Memory B cell (primary cell): Measurements from ENCODE around the gene ITFG2.

Experiments
- ATAC-seq: fragments of 150-1000 bp; cut with Tn5 transposase; 2 replicates; pipeline ENCODE4 v1.10.0; 2021; ENCODE audit warnings: low read depth, mild to moderate bottlenecking, moderate library complexity
- DNase-seq, 2 donors: peaks; one replicate each; pipeline ENCODE4 v3.0.0; 2022; ENCODE audit warnings: low spot score in 2 of 2
- H3K27ac Mint-ChIP-seq: one replicate; pipeline ENCODE4 v1.8.0; 2022; ENCODE audit warnings: mild to moderate bottlenecking, moderate library complexity, mixed read lengths
- H3K27me3 Mint-ChIP-seq: one replicate; pipeline ENCODE4 v1.8.0; 2022; ENCODE audit warnings: mixed read lengths
- H3K36me3 Mint-ChIP-seq: one replicate; pipeline ENCODE4 v1.8.0; 2022; ENCODE audit warnings: mild to moderate bottlenecking, mixed read lengths
- H3K4me1 Mint-ChIP-seq: one replicate; pipeline ENCODE4 v1.8.0; 2022; ENCODE audit warnings: mixed read lengths
- H3K4me3 Mint-ChIP-seq: one replicate; pipeline ENCODE4 v1.8.0; 2022; ENCODE audit warnings: mild to moderate bottlenecking, moderate library complexity, mixed read lengths
- H3K9me3 Mint-ChIP-seq: one replicate; pipeline ENCODE4 v1.8.0; 2022; ENCODE audit warnings: mixed read lengths

ITFG2 gene

GRCh38 chr12:2832550-2833127 is 20.2 kb downstream of the ITFG2 start:
- DNase-seq (no peak), ATAC-seq (no peak)
- Mint-ChIP-seq H3K4me1 (peaks cover 2% of the 10 kb centered on the region), H3K36me3 (peaks cover 22% of the 10 kb centered on the region), H3K4me3 (no peak overlapping the region), H3K27me3 (no peaks in the 10 kb centered on the region), H3K9me3 (no peaks in the 10 kb centered on the region), H3K27ac (peak overlapping the region; percentile 58)

- H3K36me3 Mint-ChIP-seq, result peaks cover 21% of the 10 kb centered on the region
- H3K4me3 Mint-ChIP-seq, result no peak overlapping the region
- H3K4me1 Mint-ChIP-seq, result peaks cover 2% of the 10 kb centered on the region
- DNase-seq (no peak), ATAC-seq (no peak)
- no peak overlapping the region for H3K27ac Mint-ChIP-seq
- H3K27me3 Mint-ChIP-seq, result no peaks in the 10 kb centered on the region
- no peaks in the 10 kb centered on the region for H3K9me3 Mint-ChIP-seq
Measured at GRCh38 chr12:2833327-2833726, 20.9 kb downstream of the ITFG2 start.

DNA sequence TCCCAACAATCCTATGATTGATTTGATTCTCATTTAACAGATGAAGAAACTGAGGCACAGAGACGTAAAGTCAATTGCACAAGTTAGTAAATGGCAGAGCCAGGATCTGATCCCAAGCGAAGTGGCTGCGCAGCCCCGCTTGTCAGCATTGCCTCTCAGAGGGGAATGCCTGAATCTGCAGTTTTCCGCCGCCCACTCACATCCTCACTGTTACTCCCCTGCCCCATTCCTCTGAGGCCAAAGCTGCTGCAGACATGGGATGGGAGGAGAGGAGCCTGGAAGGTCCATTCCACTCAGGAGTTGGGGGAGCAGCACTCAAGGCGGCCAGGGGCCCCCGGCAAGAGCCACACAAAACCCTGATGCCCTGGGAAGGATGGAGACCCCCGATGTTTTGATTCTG is 21.3 kb downstream of the ITFG2 start:
- Mint-ChIP-seq H3K27me3 (no peaks in the 10 kb centered on the region), H3K36me3 (peaks cover 20% of the 10 kb centered on the region), H3K4me1 (peaks cover 2% of the 10 kb centered on the region), H3K9me3 (no peaks in the 10 kb centered on the region), H3K4me3 (no peak overlapping the region), H3K27ac (no peak overlapping the region)
- DNase-seq (no peak), ATAC-seq (no peak)

- no peak for ATAC-seq
- H3K36me3 Mint-ChIP-seq, result peaks cover 22% of the 10 kb centered on the region
- H3K27ac Mint-ChIP-seq, result no peak within 1 kb of the TSS
- peaks cover 2% of the 10 kb centered on the region for H3K4me1 Mint-ChIP-seq
- no peak for DNase-seq
- no peaks in the 10 kb centered on the region for H3K27me3 Mint-ChIP-seq
- no peaks in the 10 kb centered on the region for H3K9me3 Mint-ChIP-seq
- H3K4me3 Mint-ChIP-seq, result no peak within 1 kb of the TSS
Measured at GRCh38 chr12:2834581-2835491, 22.4 kb downstream of the ITFG2 start, which contains the start of gene NRIP2. TSS of gene NRIP2 (minus strand) at chr12:2835035. CDS start at chr12:2834983, 52 bp downstream.

- Mint-ChIP-seq H3K27ac (no peak overlapping the region), H3K27me3 (no peaks in the 10 kb centered on the region), H3K9me3 (no peaks in the 10 kb centered on the region), H3K4me3 (no peak overlapping the region), H3K4me1 (peaks cover 2% of the 10 kb centered on the region), H3K36me3 (peaks cover 20% of the 10 kb centered on the region)
- no peak for ATAC-seq
- DNase-seq, result no peak
Measured at GRCh38 chr12:2835691-2836403, 23.4 kb downstream of the ITFG2 start.

- peaks cover 19% of the 10 kb centered on the region for H3K36me3 Mint-ChIP-seq
- no peak overlapping the region for H3K4me3 Mint-ChIP-seq
- no peaks in the 10 kb centered on the region for H3K9me3 Mint-ChIP-seq
- peaks cover 2% of the 10 kb centered on the region for H3K4me1 Mint-ChIP-seq
- DNase-seq (no peak), ATAC-seq (no peak)
- no peaks in the 10 kb centered on the region for H3K27me3 Mint-ChIP-seq
- no peak overlapping the region for H3K27ac Mint-ChIP-seq
Measured at GRCh38 chr12:2836574-2836973, 24.1 kb downstream of the ITFG2 start.

DNA sequence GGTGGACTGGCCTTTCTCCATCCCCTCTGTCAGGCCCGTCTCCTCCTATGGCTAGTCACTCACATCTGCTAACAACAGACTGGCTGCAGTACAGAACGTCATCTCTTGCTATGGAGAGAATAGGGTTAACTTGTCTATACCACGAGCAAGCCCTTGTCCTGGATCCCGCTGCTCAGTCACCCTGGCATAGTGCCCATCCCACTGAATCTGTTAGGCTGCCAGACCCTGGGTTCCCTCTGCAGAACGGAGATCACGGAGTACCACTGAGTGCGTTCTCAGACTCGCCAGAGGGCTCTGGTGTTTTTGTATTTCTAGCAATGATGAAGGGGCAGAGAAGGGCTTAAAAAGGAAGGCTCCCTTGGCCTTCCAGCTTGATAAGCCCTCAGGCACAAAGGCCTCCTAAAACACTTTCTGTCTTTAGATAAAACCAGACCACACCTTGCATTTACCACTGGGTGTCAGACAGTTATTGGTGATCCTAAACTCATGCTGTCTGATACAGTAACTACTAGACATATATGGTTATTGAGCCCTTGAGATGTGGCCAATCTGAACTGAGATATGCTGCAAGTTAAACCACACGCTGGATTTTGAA is 28.7 kb downstream of the ITFG2 start:
- no peaks in the 10 kb centered on the region for H3K27me3 Mint-ChIP-seq
- no peak overlapping the region for H3K4me3 Mint-ChIP-seq
- H3K36me3 Mint-ChIP-seq, result peaks cover 20% of the 10 kb centered on the region
- H3K27ac Mint-ChIP-seq, result no peak overlapping the region
- no peaks in the 10 kb centered on the region for H3K9me3 Mint-ChIP-seq
- H3K4me1 Mint-ChIP-seq, result no peaks in the 10 kb centered on the region
- DNase-seq (no peak), ATAC-seq (no peak)

- H3K27me3 Mint-ChIP-seq, result no peaks in the 10 kb centered on the region
- H3K4me3 Mint-ChIP-seq, result no peak overlapping the region
- no peak overlapping the region for H3K27ac Mint-ChIP-seq
- H3K4me1 Mint-ChIP-seq, result no peaks in the 10 kb centered on the region
- no peak for DNase-seq
- H3K36me3 Mint-ChIP-seq, result peaks cover 25% of the 10 kb centered on the region
- ATAC-seq, result no peak
- no peaks in the 10 kb centered on the region for H3K9me3 Mint-ChIP-seq
Measured at GRCh38 chr12:2842948-2843347, 30.5 kb downstream of the ITFG2 start.

DNA sequence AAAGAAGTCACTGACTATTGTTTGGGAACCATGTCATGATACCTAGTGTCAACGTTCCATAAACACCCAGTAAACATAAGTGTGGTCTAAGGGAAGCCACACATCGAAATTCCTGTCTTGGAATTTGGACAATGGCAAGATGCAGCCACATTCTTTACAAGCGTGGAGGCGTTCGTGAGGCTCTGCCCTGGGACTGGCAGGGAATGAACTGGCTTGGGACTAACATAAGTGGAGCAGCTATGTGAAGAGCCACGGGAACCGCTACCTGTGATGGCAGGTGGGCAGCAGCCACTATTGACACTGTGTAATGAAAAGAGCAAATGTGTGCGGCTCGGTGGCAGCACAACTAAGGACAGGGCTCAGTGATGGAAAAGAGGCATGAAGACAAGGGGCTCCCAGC is 32.3 kb downstream of the ITFG2 start:
- ATAC-seq, result no peak
- DNase-seq, result no peak
- no peak overlapping the region for H3K27ac Mint-ChIP-seq
- no peaks in the 10 kb centered on the region for H3K27me3 Mint-ChIP-seq
- H3K4me1 Mint-ChIP-seq, result no peaks in the 10 kb centered on the region
- H3K9me3 Mint-ChIP-seq, result no peaks in the 10 kb centered on the region
- H3K4me3 Mint-ChIP-seq, result no peak overlapping the region
- peaks cover 27% of the 10 kb centered on the region for H3K36me3 Mint-ChIP-seq

DNA sequence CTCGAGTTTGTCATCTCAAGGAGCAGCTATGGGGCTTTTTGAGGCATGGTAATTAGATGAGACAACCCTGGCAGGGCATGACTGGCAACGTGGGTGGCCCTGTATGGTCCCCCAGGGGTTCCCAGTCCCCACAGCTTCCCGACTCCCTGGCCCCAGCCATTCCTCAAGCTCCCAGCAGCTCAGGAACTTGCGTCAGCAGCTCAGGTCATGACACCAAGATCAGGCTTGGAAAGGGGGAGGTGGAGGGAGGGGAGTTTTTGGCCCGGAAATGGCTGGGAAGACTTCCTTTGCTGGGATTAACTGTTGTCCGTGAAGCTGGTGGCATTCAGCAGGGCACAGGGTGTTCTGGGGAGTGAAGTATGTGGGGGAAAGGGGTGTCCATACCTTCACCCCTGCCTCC is 32.8 kb downstream of the ITFG2 start:
- Mint-ChIP-seq H3K4me3 (no peak overlapping the region), H3K9me3 (no peaks in the 10 kb centered on the region), H3K4me1 (no peaks in the 10 kb centered on the region), H3K27ac (no peak overlapping the region), H3K27me3 (no peaks in the 10 kb centered on the region), H3K36me3 (peaks cover 25% of the 10 kb centered on the region)
- no peak for ATAC-seq
- DNase-seq, result no peak

DNA sequence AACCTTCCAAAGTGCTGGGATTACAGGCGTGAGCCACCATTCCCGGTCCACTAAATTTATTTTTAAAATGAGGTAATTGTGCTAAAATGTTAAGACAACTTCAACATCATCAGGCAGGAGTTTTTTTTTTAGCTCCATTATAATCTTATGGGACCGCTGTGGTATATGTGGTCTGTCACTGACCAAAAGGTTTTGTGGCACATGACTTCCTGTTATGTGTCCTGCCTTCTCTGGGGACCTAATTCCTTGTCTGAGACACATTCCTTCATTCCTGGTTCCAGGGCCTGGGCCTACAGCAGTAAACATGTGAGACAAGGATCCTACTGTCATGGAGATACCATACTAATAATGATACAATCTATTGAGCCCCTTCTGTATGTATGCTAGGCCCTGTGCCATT is 39.5 kb downstream of the ITFG2 start:
- peaks cover 16% of the 10 kb centered on the region for H3K36me3 Mint-ChIP-seq
- no peaks in the 10 kb centered on the region for H3K4me1 Mint-ChIP-seq
- no peaks in the 10 kb centered on the region for H3K27me3 Mint-ChIP-seq
- H3K4me3 Mint-ChIP-seq, result no peak overlapping the region
- H3K9me3 Mint-ChIP-seq, result no peaks in the 10 kb centered on the region
- ATAC-seq, result no peak
- no peak overlapping the region for H3K27ac Mint-ChIP-seq
- no peak for DNase-seq

DNA sequence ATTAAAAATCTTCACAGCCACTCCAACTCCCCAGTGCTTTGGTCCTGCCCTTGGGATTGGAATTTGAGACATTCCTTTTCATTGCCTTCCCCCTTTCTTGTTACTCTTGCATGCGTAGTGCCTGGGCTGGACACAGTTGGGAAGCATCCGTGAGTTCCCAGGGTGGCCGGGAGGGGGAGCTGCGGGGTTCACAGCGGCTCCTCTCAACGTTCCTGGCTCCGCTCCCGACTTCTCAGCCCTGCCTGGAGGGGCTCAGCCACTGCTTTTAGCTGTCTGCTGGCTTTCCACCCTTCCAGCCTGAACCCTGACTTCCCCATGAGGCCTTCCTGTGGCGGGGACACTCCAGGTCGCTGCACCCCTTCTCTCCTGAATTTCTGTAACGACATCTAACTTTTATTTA is 41.2 kb downstream of the ITFG2 start:
- ATAC-seq (peak; percentile 35), DNase-seq (peak in 1 of 2 donors; percentile 28)
- Mint-ChIP-seq H3K27me3 (no peaks in the 10 kb centered on the region), H3K9me3 (no peaks in the 10 kb centered on the region), H3K4me1 (no peaks in the 10 kb centered on the region), H3K36me3 (peaks cover 7% of the 10 kb centered on the region), H3K4me3 (no peak overlapping the region), H3K27ac (peak overlapping the region; percentile 53)

DNA sequence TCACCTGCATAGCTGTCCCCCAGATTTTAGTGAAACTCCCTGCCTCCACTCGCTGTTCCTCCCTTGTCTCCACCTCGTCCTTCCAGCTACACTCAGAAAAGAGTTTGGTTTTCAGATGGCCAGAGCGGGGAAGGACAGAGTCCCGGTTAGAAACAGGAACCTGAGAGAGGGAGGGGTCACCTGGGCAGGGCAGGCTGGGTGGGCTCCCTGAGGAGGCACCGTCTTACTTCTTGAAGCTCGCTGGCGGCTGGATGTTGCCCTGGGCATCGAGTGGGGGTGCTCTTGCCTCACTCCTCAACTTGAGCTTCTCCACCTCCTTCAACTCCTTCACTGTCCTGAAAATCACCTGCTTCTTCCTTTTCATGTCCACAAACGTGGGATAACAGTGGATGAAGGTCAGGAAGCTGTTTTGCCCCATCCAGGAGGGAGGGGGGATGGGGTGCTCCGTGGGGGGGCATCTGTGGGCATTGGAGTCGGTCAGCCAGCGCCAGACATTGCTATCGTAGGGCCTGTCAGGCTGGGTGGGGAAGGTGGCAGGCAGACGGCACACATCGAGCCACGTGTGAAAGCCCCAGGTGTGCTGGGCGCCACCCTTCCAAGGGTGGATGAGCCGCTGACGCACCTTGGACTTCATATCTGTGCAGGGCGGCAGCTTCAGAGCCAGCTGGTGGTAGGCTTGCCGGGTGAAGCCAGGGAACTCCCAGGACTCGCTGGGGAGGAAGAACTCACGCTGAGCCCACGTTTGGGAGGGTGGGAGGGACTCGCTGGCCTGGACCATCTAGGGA is 42.4 kb downstream of the ITFG2 start:
- H3K4me1 Mint-ChIP-seq, result no peaks in the 10 kb centered on the region
- no peak overlapping the region for H3K27ac Mint-ChIP-seq
- H3K4me3 Mint-ChIP-seq, result no peak overlapping the region
- ATAC-seq (no peak), DNase-seq (no peak)
- H3K27me3 Mint-ChIP-seq, result no peaks in the 10 kb centered on the region
- no peaks in the 10 kb centered on the region for H3K9me3 Mint-ChIP-seq
- H3K36me3 Mint-ChIP-seq, result peaks cover 3% of the 10 kb centered on the region
